ENCODE measurements around the gene EPX. TPM values are rescaled to one million over a fixed set of nuclear protein-coding genes. Genes with fewer than 3 reads are reported as not detected.
A peak's percentile ranks its signal among the peaks of the same experiment; 100 is the strongest.

EPX gene
- total RNA-seq, 1 experiment from 2014 or later: not detected

DNA sequence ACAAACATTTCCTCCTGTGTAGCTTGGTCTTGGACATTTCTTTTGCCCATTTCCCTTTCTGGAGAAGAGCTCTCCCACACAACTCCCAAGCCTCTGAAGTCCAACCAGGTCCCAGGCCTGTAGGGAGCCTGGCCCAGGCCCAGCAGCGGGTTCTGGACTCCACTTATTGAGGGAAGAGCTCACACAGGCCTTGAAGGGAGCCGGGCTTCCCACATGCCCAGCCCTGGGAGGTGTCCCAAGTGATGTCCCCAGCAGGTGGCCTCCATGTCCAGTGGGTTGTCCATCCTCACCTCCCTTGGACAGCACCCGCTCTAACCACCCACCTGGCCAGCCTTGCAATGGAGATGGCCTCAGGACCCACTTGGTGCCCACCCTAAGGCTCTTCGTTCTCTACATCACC, 5.9 kb upstream of the EPX start:
- no peak for TF ChIP-seq EZH2 (IDR thresholded peaks at IDR 0.05; ENCODE audit: borderline replicate concordance, low read depth, low read length, poor library complexity, severe bottlenecking)
- BruUV-seq (replicated peaks): no TSS peak
- Histone ChIP-seq H3K4me1 (ENCODE audit: insufficient read depth, low read length, poor library complexity, severe bottlenecking) (peaks cover 12% of the 10 kb centered on the region), H3K4me3 (ENCODE audit: low read depth, low read length, poor library complexity, severe bottlenecking) (no peak overlapping the region), H3K27ac (ENCODE audit: low read depth, low read length, poor library complexity, severe bottlenecking) (no peak overlapping the region), H3K27me3 (replicated peaks; ENCODE audit: insufficient read depth, low read depth, low read length, poor library complexity) (no peaks in the 10 kb centered on the region), H3K36me3 (ENCODE audit: insufficient read depth, low read length, poor library complexity, severe bottlenecking) (no peaks in the 10 kb centered on the region), H3K9me3 (ENCODE audit: low read depth, low read length, poor library complexity, severe bottlenecking) (no peaks in the 10 kb centered on the region)
- ChIA-PET POLR2A (ENCODE audit: low non-redundant PET) (no interaction called here), CTCF (no interaction called here)
- intact Hi-C loops (cut with micrococcal nuclease; ENCODE audit: unreplicated experiment): no loop called here
- DNase-seq (ENCODE audit: low spot score): no peak

GRCh38 chr17:58187063-58187462, 5.5 kb upstream of the EPX start:
- H3K36me3 ChIP-seq (ENCODE audit: insufficient read depth, low read length, poor library complexity, severe bottlenecking): no peaks in the 10 kb centered on the region
- no peak overlapping the region for H3K4me3 ChIP-seq (ENCODE audit: low read depth, low read length, poor library complexity, severe bottlenecking)
- DNase-seq (ENCODE audit: low spot score): no peak
- no peaks in the 10 kb centered on the region for H3K9me3 ChIP-seq (ENCODE audit: low read depth, low read length, poor library complexity, severe bottlenecking)
- no peak overlapping the region for H3K27ac ChIP-seq (ENCODE audit: low read depth, low read length, poor library complexity, severe bottlenecking)
- POLR2A ChIA-PET (ENCODE audit: low non-redundant PET): no interaction called here
- peaks cover 12% of the 10 kb centered on the region for H3K4me1 ChIP-seq (ENCODE audit: insufficient read depth, low read length, poor library complexity, severe bottlenecking)
- BruUV-seq (replicated peaks): no TSS peak
- intact Hi-C loops (cut with micrococcal nuclease; ENCODE audit: unreplicated experiment): no loop called here
- CTCF ChIA-PET: no interaction called here
- no peaks in the 10 kb centered on the region for H3K27me3 ChIP-seq (replicated peaks; ENCODE audit: insufficient read depth, low read depth, low read length, poor library complexity)
- TF ChIP-seq EZH2 (IDR thresholded peaks at IDR 0.05; ENCODE audit: borderline replicate concordance, low read depth, low read length, poor library complexity, severe bottlenecking): no peak
- TF ChIP-seq, protein P1, sequence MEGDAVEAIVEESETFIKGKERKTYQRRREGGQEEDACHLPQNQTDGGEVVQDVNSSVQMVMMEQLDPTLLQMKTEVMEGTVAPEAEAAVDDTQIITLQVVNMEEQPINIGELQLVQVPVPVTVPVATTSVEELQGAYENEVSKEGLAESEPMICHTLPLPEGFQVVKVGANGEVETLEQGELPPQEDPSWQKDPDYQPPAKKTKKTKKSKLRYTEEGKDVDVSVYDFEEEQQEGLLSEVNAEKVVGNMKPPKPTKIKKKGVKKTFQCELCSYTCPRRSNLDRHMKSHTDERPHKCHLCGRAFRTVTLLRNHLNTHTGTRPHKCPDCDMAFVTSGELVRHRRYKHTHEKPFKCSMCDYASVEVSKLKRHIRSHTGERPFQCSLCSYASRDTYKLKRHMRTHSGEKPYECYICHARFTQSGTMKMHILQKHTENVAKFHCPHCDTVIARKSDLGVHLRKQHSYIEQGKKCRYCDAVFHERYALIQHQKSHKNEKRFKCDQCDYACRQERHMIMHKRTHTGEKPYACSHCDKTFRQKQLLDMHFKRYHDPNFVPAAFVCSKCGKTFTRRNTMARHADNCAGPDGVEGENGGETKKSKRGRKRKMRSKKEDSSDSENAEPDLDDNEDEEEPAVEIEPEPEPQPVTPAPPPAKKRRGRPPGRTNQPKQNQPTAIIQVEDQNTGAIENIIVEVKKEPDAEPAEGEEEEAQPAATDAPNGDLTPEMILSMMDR (conservative IDR thresholded peaks at IDR 0.05; ENCODE audit: low read depth, low read length): no peak

GRCh38 chr17:58187675-58188074, 4.9 kb upstream of the EPX start:
- no peak overlapping the region for H3K4me3 ChIP-seq (ENCODE audit: low read depth, low read length, poor library complexity, severe bottlenecking)
- H3K36me3 ChIP-seq (ENCODE audit: insufficient read depth, low read length, poor library complexity, severe bottlenecking): no peaks in the 10 kb centered on the region
- peaks cover 12% of the 10 kb centered on the region for H3K4me1 ChIP-seq (ENCODE audit: insufficient read depth, low read length, poor library complexity, severe bottlenecking)
- no peak overlapping the region for H3K27ac ChIP-seq (ENCODE audit: low read depth, low read length, poor library complexity, severe bottlenecking)
- H3K27me3 ChIP-seq (replicated peaks; ENCODE audit: insufficient read depth, low read depth, low read length, poor library complexity): no peaks in the 10 kb centered on the region
- DNase-seq (ENCODE audit: low spot score): no peak
- no TSS peak for BruUV-seq (replicated peaks)
- TF ChIP-seq EZH2 (IDR thresholded peaks at IDR 0.05; ENCODE audit: borderline replicate concordance, low read depth, low read length, poor library complexity, severe bottlenecking): no peak
- TF ChIP-seq, protein P1 (conservative IDR thresholded peaks at IDR 0.05; ENCODE audit: low read depth, low read length): no peak
- ChIA-PET POLR2A (ENCODE audit: low non-redundant PET) (no interaction called here), CTCF (no interaction called here)
- intact Hi-C loops (cut with micrococcal nuclease; ENCODE audit: unreplicated experiment): no loop called here
- H3K9me3 ChIP-seq (ENCODE audit: low read depth, low read length, poor library complexity, severe bottlenecking): no peaks in the 10 kb centered on the region

DNA sequence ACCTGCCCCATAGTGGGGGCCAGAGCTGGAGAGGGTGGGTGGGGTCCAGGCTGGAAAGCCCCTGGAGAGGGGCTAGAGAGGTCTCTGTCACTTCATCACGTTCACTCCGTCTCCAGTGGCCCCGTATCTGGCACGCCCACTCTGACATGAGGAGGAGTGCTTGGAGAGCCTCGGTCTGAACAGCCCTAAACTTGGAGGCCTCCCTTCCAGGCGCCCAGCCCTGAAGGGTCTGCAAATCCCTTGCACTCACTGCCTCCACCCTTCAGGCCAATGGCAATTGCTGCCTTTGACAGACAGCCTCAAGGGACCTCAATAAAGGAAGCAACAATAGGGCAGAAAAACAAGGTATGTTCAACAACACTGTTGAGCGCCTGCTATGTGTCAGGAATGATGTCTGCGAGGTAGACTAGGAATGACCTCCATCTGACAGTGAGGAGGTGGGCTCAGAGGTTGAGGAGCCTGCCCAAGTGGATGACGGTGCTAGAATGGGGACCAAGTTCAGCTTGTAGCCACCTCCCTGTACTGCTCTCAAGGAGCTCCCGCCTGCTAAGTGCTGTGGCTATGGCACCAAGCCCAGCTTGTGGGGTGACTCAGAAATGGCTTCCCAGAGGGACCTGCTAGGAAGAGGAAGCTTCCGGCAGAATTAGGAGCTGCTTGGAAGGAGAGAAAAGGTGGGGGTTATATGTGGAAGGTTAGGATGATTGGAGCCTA, 2.9 kb upstream of the EPX start:
- CTCF ChIA-PET: no interaction called here
- Histone ChIP-seq H3K27me3 (replicated peaks; ENCODE audit: insufficient read depth, low read depth, low read length, poor library complexity) (no peaks in the 10 kb centered on the region), H3K9me3 (ENCODE audit: low read depth, low read length, poor library complexity, severe bottlenecking) (no peaks in the 10 kb centered on the region), H3K27ac (ENCODE audit: low read depth, low read length, poor library complexity, severe bottlenecking) (no peak overlapping the region), H3K4me1 (ENCODE audit: insufficient read depth, low read length, poor library complexity, severe bottlenecking) (peaks cover 12% of the 10 kb centered on the region), H3K36me3 (ENCODE audit: insufficient read depth, low read length, poor library complexity, severe bottlenecking) (no peaks in the 10 kb centered on the region), H3K4me3 (ENCODE audit: low read depth, low read length, poor library complexity, severe bottlenecking) (no peak overlapping the region)
- DNase-seq (ENCODE audit: low spot score): peak; percentile 84
- TF ChIP-seq, protein P1 (conservative IDR thresholded peaks at IDR 0.05; ENCODE audit: low read depth, low read length): no peak
- TF ChIP-seq EZH2 (IDR thresholded peaks at IDR 0.05; ENCODE audit: borderline replicate concordance, low read depth, low read length, poor library complexity, severe bottlenecking): no peak
- no TSS peak for BruUV-seq (replicated peaks)
- POLR2A ChIA-PET (ENCODE audit: low non-redundant PET): interaction anchor here (0.6 kb wide), 1 partner anchor 25 kb away, joined by 3 read pairs; no protein-coding TSS in a partner anchor
- intact Hi-C loops (cut with micrococcal nuclease; ENCODE audit: unreplicated experiment): no loop called here

Data from A673 (cell line).